CD4-positive, alpha-beta T cell treated with Interleukin-17A for 4 hours (primary cell): Measurements from ENCODE around the gene MID1.

ENCODE experiments used
- DNase-seq: peaks from one replicate; pipeline ENCODE4 v3.0.0-alpha.2; 2020; ENCODE audit warnings: mixed read lengths

MID1 gene

DNA sequence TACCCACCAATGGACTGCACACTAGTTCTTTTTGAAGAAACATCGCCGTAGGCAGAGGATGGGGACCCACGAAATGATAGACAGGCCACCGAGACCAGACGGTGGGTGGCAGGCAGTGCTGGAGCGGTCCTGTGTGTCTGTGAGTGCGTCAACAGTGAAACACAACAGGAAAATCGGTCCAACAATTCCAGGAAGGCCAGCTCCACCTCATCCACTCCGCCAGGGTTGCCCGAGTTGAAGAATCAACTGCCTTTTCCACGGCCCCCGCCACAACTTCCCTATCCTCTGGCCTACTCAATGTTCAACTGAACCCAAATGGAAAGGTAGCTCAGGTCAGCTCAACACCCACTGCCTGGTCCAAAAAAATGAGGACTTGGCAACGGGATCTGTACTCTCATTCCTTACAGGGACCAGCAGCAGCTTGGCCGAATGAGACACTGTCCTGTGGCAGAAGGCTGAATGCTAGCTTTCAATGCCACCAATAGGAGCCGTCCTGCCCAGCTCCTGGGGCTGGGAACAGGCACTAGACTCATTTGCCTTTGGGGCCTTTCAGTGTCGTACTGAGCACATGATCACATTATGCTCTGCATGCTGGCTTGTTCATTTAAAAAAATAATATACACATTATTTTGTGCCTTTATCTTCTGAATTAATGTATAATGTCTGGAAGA is 43.5 kb downstream of the MID1 start:
- no peak for DNase-seq

DNA sequence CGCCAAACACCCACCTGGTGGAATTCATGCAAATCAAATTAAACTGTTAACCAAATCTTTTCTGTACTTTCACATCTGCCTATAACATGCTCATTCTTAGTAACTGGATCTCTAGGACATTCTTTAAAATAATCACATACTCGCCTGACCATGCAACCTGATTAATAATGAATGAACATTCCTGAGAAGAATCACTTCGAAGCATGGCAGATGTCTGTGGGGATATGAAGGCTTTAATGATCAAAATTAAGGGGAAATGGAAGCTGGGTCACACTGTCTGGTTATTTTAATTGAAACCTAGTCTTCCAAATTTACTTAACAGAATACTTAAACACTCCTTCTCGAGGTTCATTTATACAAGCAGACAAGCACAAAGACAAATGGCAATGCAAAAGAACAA is 44.2 kb downstream of the MID1 start:
- DNase-seq = no peak

DNA sequence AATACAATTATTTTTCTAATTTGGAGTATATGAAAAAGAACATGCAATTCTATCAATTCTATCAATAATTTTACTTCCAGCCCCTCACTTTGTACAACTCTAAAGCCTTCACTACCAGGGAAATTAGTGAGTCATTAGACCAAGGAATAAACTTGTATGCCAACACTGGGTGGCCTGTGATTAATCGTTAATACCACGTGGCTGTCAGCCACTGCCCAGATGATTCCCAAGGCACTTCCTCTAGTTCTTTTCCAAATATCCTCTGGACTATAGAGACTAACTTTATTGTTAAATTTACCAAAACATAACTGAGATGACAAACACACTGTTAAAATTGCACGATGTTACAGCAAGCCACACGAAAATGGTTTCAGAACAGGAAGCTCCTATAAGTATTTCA is 45.7 kb downstream of the MID1 start:
- DNase-seq = no peak

DNA sequence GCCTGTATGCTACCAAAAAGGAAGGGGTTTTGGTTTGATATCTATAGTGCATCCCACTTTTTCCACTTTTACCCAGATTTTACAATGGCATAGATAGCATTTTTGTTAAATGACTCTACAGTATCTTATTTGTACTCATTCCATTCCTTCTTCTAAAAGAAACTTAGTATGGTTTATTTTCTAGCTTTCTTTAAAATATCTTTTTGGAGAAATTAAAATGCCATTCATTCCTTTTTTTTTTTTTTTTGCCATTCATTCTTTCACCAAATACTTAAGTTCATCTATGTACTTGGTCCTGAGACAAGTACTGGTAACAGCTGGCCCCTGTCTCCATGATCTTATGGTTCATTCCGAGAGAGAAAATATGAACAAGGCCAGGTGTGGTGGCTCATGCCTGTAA is 49.1 kb downstream of the MID1 start:
- no peak for DNase-seq

- no peak for DNase-seq
Observed at GRCh38 chrX:10570601-10571000, 49.8 kb downstream of the MID1 start.

DNA sequence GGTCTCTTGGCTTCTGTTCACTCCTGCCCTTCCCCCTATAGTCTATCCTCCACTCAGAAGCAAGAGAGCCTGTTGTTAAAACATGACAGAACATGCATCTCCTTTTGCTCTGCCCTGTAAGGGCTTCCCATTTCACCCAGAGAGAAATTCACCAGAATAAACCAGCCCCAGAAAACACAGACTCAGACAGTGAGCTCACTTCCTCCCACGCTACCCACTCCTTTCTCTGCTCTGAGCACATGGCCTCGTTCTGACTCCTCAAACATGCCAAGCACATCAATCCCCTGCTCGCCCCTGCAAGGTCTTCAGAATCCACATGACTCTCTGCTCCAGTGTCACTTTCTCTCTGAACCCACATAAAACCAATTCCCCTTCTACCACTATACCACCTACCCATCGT is 50.4 kb downstream of the MID1 start:
- no peak for DNase-seq

DNA sequence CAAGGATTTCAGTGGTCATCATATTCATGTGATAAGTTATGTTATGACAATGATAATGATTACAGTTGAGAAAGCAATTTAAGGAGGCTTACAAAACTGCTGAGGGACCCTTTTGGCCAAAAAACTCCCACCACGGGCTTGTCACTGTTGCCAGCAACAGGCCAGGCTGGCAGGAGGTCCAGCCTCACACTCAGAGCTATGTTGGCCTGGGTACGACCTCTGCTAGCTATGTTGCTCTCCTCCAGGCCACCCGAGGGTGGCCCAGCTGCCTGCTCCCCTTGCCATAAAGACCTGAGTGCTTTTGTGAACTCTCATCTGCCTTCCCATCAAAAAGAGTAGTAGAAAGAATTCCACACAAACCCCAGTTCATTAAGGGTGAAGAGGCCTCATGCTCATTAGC is 52.0 kb downstream of the MID1 start:
- no peak for DNase-seq

GRCh38 chrX:10567136-10567535 is 53.2 kb downstream of the MID1 start:
- DNase-seq = no peak

GRCh38 chrX:10566716-10567097 is 53.7 kb downstream of the MID1 start:
- DNase-seq = no peak

DNA sequence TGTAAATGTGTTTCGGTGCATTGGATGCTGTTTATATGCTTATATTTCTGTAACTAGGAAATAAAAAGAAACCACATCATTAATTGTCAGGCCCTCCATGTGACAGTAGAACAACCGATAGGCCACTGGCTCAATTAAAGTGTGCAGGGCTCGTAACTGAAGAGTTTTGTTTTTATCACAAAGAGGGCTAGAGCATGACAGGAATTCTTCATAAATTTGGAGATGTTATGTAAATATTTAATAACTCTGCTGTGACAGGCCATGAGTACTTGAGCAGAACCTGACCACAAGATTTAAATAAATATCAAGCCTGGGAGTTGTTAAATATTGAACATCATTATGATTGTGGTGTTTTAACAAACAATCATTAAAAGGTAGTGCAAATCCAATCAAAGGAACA is 55.9 kb downstream of the MID1 start:
- no peak for DNase-seq

- no peak for DNase-seq
Observed at GRCh38 chrX:10557166-10557565, 63.2 kb downstream of the MID1 start.

DNA sequence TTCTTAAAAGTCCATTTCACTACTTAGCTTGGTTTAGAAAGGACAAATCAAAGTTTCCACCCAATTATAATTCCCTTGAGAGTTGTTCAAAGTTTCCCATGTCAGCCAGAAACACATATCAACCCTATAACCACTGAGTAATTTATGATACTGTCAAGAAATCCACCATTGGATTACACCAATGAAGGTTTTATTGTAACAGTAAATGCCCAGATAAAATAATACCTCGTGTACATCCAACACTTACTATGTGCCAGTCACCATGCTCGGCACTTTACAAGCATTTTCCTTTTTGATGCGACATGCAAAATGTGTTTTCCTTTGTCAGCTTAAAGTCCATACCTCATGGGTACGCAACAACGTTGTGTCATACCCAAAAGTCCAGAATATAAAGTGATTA is 64.0 kb downstream of the MID1 start:
- no peak for DNase-seq

DNA sequence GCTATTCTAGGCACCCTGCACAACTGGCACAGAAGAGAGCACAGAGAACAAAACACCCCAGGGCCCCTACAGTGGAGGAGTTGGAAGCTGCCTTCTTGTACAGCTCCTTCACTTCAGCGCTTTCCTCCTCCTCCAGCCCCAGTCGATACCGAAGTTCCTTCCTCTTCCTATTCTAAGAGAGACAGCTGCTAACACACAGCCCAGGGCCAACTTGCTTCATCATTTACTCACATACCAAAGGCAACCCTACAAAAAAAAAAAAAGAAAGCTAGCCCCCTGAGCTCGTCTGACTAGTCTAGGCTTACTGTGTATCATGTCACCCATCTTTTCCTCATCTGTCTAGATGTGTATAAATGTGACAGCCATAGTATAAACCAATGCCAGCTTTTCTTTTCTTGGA is 64.5 kb downstream of the MID1 start:
- no peak for DNase-seq

GRCh38 chrX:10554612-10555270 is 65.6 kb downstream of the MID1 start:
- DNase-seq = no peak

DNA sequence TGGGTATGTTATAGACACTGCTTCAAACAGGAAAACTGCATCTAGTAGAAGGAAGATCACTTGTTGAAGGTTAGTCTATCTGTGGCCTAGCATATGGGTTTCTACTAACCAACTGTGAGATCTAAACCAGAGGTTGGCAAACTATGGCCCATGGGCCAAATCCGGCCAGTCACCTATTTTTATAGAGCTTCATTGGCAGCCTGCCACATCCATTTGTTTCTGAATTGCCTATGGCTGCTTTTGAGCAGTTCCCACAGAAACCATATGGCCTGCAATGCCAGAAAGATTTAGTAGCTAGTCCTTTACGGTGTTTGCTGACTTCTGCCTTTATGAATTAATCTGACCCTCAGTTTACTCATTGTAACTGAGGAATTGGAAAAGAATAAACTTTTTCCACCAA is 71.1 kb downstream of the MID1 start:
- no peak for DNase-seq

DNA sequence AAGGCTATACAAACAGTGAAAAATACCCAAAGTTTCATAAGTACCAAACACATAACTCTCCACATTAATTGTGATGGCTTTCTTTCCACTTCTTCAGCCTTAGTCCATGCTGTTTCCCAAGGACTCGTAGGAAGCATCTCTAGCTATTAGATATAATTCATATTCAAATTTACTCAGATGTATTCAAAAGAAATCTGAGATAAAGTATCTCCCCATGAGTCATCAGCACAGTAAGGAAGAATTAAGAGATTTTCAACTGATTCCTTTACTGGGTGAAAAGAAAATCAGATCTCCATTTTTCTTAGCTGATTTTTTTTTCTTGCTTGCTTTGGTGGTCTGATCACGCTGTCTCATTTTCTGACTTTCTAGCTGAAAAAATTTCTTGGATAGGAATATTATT is 71.7 kb downstream of the MID1 start:
- no peak for DNase-seq

- DNase-seq = no peak
Observed at GRCh38 chrX:10545882-10546281, 74.5 kb downstream of the MID1 start.

- no peak for DNase-seq
Observed at GRCh38 chrX:10542586-10542985, 77.8 kb downstream of the MID1 start.

- no peak for DNase-seq
Observed at GRCh38 chrX:10538831-10539230, 81.6 kb downstream of the MID1 start.

GRCh38 chrX:10537308-10537707 is 83.1 kb downstream of the MID1 start:
- DNase-seq = no peak

DNA sequence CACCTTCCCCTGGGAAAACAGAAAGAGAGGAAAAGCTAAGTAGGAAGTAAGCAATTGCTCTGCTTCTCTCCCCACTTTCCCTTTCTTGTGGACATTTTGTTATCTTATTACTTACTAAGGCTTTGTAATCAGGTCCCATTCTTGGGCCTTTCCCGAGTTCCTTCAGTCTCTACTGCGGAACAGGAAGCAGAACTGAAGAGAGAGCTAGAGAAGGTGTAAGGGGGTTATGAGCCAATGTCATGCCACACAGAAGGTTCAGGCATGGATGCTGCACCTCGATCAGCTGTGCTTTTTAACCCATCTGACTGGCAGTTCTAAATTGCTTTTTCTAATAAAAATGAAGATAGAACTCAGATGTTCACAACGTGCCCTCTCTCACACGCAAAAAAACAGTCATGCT is 83.6 kb downstream of the MID1 start:
- no peak for DNase-seq

DNA sequence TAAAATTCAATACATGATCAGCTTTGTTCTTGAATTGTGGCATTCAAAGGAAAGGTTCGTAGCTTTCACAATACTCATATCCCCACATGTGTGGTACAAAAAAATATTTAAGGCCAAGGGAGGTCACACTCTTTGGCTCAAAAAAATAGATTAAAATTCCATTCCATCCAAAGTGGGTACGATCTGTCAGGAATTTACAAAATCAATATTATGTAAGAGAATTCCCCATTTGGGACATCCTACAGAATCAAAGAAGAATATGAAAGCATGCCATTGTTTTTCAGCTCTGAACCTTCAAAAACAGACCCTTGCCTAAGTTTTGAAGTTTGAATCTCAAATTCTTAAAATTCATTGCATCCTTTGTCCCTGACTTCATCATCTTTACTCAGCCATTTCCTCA is 85.8 kb downstream of the MID1 start:
- no peak for DNase-seq

GRCh38 chrX:10533696-10534365 is 86.6 kb downstream of the MID1 start:
- DNase-seq = no peak

DNA sequence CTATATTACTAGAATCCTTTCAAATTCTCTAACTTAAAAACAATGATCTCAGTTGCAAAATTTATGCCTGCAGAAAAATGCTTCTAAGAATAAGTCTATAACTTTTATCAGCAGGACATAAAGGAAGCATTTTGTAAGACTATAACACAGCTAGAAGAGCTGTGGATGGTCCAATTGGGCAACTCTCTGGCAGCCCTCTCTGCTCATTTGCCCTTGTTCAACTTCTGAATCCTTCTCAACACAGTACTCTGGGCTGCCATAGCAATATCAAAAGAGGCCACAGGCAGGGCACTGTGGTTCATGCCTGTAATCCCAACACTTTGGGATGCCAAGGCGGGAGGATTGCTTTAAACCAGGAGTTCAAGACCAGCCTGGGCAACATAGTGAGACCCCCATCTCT is 88.5 kb downstream of the MID1 start:
- no peak for DNase-seq

- no peak for DNase-seq
Observed at GRCh38 chrX:10529344-10529743, 91.0 kb downstream of the MID1 start.
